ENCODE measurements around the gene ARHGEF11. TPM values are rescaled to one million over a fixed set of nuclear protein-coding genes. Genes with fewer than 3 reads are reported as not detected.

The ARHGEF11 gene
- polyA plus RNA-seq, 1 donor (not counting 4 experiments of a cell fraction or from before 2014, with no cell fraction given), result 8.0 TPM

DNA sequence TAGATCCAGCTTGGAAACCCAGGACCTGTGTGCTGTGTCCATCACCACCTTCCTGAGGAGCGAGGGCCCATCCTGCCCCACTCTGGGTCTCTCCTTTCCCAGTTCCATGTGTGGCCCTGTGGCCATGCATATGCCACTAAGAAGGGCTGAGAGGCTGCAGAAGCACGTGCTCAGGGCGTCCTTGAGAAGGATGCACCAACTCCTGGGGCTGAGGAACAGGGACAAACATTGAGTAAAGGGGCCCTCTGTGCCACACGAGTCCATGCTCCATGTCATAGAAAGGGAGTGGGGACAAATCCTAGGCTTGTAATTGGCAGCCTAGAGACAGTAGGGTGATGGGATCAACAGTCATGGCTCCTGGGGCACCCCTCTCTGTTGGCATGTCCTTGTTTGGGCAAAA lies 45.6 kb upstream of the ARHGEF11 start:
- dilution Hi-C loops (cut with MboI; ENCODE audit: extremely low pct_ligation_motif_present, low sequenced_read_pairs), result no loop called here
- H3K9ac ChIP-seq (ENCODE audit: control insufficient read depth, extremely low read depth, insufficient read depth, low read length), result no peak overlapping the region
- no peak overlapping the region for H3K4me3 ChIP-seq (ENCODE audit: control insufficient read depth in 2 of 3, extremely low read depth in 1 of 3, insufficient read depth in 2 of 3, low read depth in 1 of 3, low read length in 3 of 3)
- peaks cover 3% of the 10 kb centered on the region for H3K4me1 ChIP-seq (ENCODE audit: control insufficient read depth, extremely low read depth, insufficient read depth, low read length)
- DNase-seq (ENCODE audit: low read depth, low spot score) (no peak), FAIRE-seq (no peak)
- no peaks in the 10 kb centered on the region for H3K79me2 ChIP-seq (ENCODE audit: control insufficient read depth, insufficient read depth, low read length)
- H2AFZ ChIP-seq (ENCODE audit: control insufficient read depth, low read length), result no peak overlapping the region
- H3K9me1 ChIP-seq (ENCODE audit: control insufficient read depth, extremely low read depth, insufficient read depth, low read length), result no peaks in the 10 kb centered on the region
- TF ChIP-seq, protein P1, sequence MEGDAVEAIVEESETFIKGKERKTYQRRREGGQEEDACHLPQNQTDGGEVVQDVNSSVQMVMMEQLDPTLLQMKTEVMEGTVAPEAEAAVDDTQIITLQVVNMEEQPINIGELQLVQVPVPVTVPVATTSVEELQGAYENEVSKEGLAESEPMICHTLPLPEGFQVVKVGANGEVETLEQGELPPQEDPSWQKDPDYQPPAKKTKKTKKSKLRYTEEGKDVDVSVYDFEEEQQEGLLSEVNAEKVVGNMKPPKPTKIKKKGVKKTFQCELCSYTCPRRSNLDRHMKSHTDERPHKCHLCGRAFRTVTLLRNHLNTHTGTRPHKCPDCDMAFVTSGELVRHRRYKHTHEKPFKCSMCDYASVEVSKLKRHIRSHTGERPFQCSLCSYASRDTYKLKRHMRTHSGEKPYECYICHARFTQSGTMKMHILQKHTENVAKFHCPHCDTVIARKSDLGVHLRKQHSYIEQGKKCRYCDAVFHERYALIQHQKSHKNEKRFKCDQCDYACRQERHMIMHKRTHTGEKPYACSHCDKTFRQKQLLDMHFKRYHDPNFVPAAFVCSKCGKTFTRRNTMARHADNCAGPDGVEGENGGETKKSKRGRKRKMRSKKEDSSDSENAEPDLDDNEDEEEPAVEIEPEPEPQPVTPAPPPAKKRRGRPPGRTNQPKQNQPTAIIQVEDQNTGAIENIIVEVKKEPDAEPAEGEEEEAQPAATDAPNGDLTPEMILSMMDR (optimal IDR thresholded peaks at IDR 0.05 in 1 of 3, IDR thresholded peaks at IDR 0.05 in 1 of 3, conservative IDR thresholded peaks at IDR 0.05 in 1 of 3; ENCODE audit: extremely low read depth in 1 of 3, insufficient read depth in 2 of 3, low read length in 3 of 3), result no peak
- no peak for TF ChIP-seq EZH2 (IDR thresholded peaks at IDR 0.05; ENCODE audit: low read length)
- H3K27me3 ChIP-seq (ENCODE audit: control insufficient read depth, extremely low read depth, insufficient read depth, low read length), result no peaks in the 10 kb centered on the region
- H3K36me3 ChIP-seq (ENCODE audit: control insufficient read depth in 2 of 2, extremely low read depth in 1 of 2, insufficient read depth in 2 of 2, low read length in 2 of 2), result no peaks in the 10 kb centered on the region
- no peaks in the 10 kb centered on the region for H3K9me3 ChIP-seq (ENCODE audit: control insufficient read depth, low read depth, low read length)
- H3K4me2 ChIP-seq (ENCODE audit: control insufficient read depth, extremely low read depth, insufficient read depth, low read depth, low read length), result no peak overlapping the region
- no peaks in the 10 kb centered on the region for H4K20me1 ChIP-seq (ENCODE audit: control insufficient read depth, extremely low read depth, insufficient read depth, low read length)
- no peak overlapping the region for H3K27ac ChIP-seq (ENCODE audit: control insufficient read depth, insufficient read depth, low read length)

DNA sequence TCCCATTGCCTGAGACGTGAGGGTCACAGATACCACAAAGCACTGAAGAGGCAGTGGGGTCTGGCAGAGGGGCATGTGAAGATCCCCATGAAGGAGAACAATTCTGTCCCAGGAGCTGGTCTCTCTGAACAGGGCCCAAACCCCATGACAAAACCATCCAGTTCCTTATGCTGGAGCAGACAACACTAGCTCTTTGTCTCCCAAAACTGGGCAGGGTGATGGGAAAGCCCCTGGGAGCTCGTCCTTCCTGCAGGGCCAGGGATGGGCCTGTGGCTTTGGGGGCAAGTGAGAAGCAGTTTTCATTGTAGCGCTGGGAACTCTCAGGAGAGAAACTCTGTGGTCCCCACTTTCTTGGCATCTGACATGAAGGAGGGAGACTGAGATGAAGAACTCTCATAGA lies 45.2 kb upstream of the ARHGEF11 start:
- no peak overlapping the region for H3K4me2 ChIP-seq (ENCODE audit: control insufficient read depth, extremely low read depth, insufficient read depth, low read depth, low read length)
- H2AFZ ChIP-seq (ENCODE audit: control insufficient read depth, low read length), result no peak overlapping the region
- dilution Hi-C loops (cut with MboI; ENCODE audit: extremely low pct_ligation_motif_present, low sequenced_read_pairs), result no loop called here
- DNase-seq (ENCODE audit: low read depth, low spot score), result no peak
- TF ChIP-seq, protein P1 (optimal IDR thresholded peaks at IDR 0.05 in 1 of 3, IDR thresholded peaks at IDR 0.05 in 1 of 3, conservative IDR thresholded peaks at IDR 0.05 in 1 of 3; ENCODE audit: extremely low read depth in 1 of 3, insufficient read depth in 2 of 3, low read length in 3 of 3), result no peak
- TF ChIP-seq EZH2 (IDR thresholded peaks at IDR 0.05; ENCODE audit: low read length), result no peak
- no peaks in the 10 kb centered on the region for H3K9me3 ChIP-seq (ENCODE audit: control insufficient read depth, low read depth, low read length)
- no peak overlapping the region for H3K9ac ChIP-seq (ENCODE audit: control insufficient read depth, extremely low read depth, insufficient read depth, low read length)
- H3K4me1 ChIP-seq (ENCODE audit: control insufficient read depth, extremely low read depth, insufficient read depth, low read length), result peaks cover 3% of the 10 kb centered on the region
- FAIRE-seq, result no peak
- no peak overlapping the region for H3K4me3 ChIP-seq (ENCODE audit: control insufficient read depth in 2 of 3, extremely low read depth in 1 of 3, insufficient read depth in 2 of 3, low read depth in 1 of 3, low read length in 3 of 3)
- H3K27ac ChIP-seq (ENCODE audit: control insufficient read depth, insufficient read depth, low read length), result no peak overlapping the region
- no peaks in the 10 kb centered on the region for H3K9me1 ChIP-seq (ENCODE audit: control insufficient read depth, extremely low read depth, insufficient read depth, low read length)
- H4K20me1 ChIP-seq (ENCODE audit: control insufficient read depth, extremely low read depth, insufficient read depth, low read length), result no peaks in the 10 kb centered on the region
- H3K79me2 ChIP-seq (ENCODE audit: control insufficient read depth, insufficient read depth, low read length), result no peaks in the 10 kb centered on the region
- H3K27me3 ChIP-seq (ENCODE audit: control insufficient read depth, extremely low read depth, insufficient read depth, low read length), result no peaks in the 10 kb centered on the region
- no peaks in the 10 kb centered on the region for H3K36me3 ChIP-seq (ENCODE audit: control insufficient read depth in 2 of 2, extremely low read depth in 1 of 2, insufficient read depth in 2 of 2, low read length in 2 of 2)
